Stimulated activated CD8-positive, alpha-beta memory T cell treated with anti-CD3 and anti-CD28 coated beads, Interleukin-15, amount 100 ng/mL, for 24 hours (primary cell): ENCODE measurements around the gene C19orf47.
A peak's percentile ranks its signal among the peaks of the same experiment; 100 is the strongest.

ENCODE experiments used
- DNase-seq: peaks from one replicate; pipeline ENCODE4 v3.0.0-alpha.2; 2020; ENCODE audit warnings: low read depth

The C19orf47 gene

GRCh38 chr19:40315812-40316470, 32.3 kb downstream of the C19orf47 start:
- DNase-seq, result no peak

GRCh38 chr19:40314656-40315055, 33.5 kb downstream of the C19orf47 start:
- DNase-seq, result no peak

GRCh38 chr19:40313229-40313983, 34.8 kb downstream of the C19orf47 start:
- no peak for DNase-seq

- DNase-seq, result no peak
These were observed 35.7 kb downstream of the C19orf47 start for GRCh38 chr19:40312533-40312932.

GRCh38 chr19:40309666-40310065, 38.5 kb downstream of the C19orf47 start:
- DNase-seq, result no peak

GRCh38 chr19:40305403-40305802, 42.8 kb downstream of the C19orf47 start:
- peak; percentile 26 for DNase-seq

DNA sequence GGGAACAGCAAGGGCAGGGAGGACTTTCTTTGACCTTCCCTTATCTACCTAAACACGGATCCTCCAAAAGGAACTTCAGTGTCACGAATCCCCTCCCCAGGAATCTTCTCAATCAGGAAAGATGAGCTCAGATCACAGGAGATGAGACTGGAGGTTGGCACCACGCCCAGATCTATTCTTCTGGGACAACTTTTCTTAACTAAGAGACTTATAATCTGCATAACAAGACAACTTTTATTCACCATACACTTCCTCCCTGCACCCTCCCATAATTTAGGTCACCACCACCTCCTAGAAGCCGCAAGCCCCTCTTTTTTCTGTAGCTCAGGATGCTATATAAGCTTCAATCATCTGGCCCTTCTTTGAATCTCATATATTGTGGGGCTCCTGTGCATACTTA, 43.9 kb downstream of the C19orf47 start:
- no peak for DNase-seq

DNA sequence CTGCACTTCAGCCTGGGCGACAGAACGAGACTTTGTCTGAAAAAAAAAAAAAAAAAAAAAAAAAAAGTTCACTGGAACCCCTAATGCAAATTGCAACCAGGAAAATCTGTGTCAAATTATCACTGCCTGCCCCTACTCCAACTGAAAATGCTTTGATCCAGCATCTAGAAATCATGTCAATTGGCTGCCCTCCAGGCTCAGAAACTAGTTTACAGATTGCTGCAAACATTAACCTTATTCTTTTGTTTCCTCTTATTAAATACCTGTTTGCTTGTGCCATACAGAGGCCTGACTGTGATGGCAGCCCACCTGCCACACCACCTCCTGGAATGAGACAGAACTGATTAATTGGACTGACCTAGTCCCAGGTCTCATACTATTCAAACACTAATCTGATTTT, 44.4 kb downstream of the C19orf47 start:
- DNase-seq, result no peak

GRCh38 chr19:40302224-40303011, 45.8 kb downstream of the C19orf47 start:
- DNase-seq, result no peak

GRCh38 chr19:40300668-40301067, 47.5 kb downstream of the C19orf47 start:
- DNase-seq, result no peak

- no peak for DNase-seq
These were observed 50.2 kb downstream of the C19orf47 start for GRCh38 chr19:40298026-40298425.

GRCh38 chr19:40294560-40294959, 53.6 kb downstream of the C19orf47 start:
- DNase-seq, result no peak

GRCh38 chr19:40286971-40287421, 61.2 kb downstream of the C19orf47 start:
- DNase-seq, result no peak

GRCh38 chr19:40286235-40286970, 61.8 kb downstream of the C19orf47 start:
- DNase-seq, result no peak

- DNase-seq, result peak; percentile 88
These were observed 62.6 kb downstream of the C19orf47 start for GRCh38 chr19:40285353-40286234.

- peak; percentile 55 for DNase-seq
These were observed 63.5 kb downstream of the C19orf47 start, which contains the start of gene AKT2 for GRCh38 chr19:40284501-40285352. Gene AKT2, minus strand, starts transcription at chr19:40285345. Its CDS starts 20,078 bp downstream, at chr19:40265267.

- no peak for DNase-seq
These were observed 64.0 kb downstream of the C19orf47 start for GRCh38 chr19:40284251-40284500.

GRCh38 chr19:40283414-40284250, 64.6 kb downstream of the C19orf47 start:
- no peak for DNase-seq

DNA sequence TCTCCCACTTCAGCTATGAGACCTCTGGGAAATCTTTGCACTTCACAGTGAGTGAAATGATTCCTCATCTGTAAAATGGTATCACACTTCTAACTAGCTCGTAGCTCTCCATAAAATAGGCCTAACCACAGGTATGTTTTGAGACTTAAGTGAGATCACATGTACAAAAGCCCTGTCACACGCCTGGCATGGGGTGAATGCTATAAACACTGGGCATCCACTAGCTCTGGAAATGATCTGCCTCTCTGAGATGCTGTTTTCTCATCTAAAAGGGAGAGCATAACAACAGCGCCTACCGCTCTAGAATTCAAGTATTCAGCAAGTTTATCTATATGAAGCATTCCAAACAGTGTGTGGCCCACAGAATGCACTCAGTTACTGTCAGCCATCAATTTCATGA, 65.3 kb downstream of the C19orf47 start:
- DNase-seq, result no peak
